ENCODE results near the gene FBXL12. TPM values are rescaled to one million over a fixed set of nuclear protein-coding genes. Genes with fewer than 3 reads are reported as not detected.

The FBXL12 gene, protein sequence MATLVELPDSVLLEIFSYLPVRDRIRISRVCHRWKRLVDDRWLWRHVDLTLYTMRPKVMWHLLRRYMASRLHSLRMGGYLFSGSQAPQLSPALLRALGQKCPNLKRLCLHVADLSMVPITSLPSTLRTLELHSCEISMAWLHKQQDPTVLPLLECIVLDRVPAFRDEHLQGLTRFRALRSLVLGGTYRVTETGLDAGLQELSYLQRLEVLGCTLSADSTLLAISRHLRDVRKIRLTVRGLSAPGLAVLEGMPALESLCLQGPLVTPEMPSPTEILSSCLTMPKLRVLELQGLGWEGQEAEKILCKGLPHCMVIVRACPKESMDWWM
- 10 to 100 TPM; 27.8 to 30.7 TPM for total RNA-seq
- 10 to 100 TPM; 10.8 to 12.4 TPM for polyA plus RNA-seq

GRCh38 chr19:9818734-9819595 is at the start of gene FBXL12:
FBXL12 (minus strand) TSS chr19:9819079; CDS start chr19:9818813, 266 bp downstream.
- Histone ChIP-seq H3K4me3 (ENCODE audit: low read length in 2 of 2) (peak within 1 kb of the TSS; percentile 95), H3K36me3 (ENCODE audit: insufficient read depth, low read length) (no peaks in the 10 kb centered on the region), H3K27ac (ENCODE audit: low read depth, low read length) (peak within 1 kb of the TSS; percentile 92), H3K9me3 (ENCODE audit: control insufficient read depth in 1 of 2, low read length in 2 of 2) (no peaks in the 10 kb centered on the region), H3K4me1 (ENCODE audit: insufficient read depth, low read length) (peaks cover 19% of the 10 kb centered on the region), H3K27me3 (ENCODE audit: insufficient read depth, low read length) (no peaks in the 10 kb centered on the region)
- DNase-seq, result peak; percentile 100
- ChIA-PET POLR2A (ENCODE audit: partially characterized antibody) (interaction anchor here (0.7 to 2.0 kb wide), 10 partner anchors 9 to 1616 kb away, joined by 3 to 25 read pairs (median 6); partner anchors contain the start of genes ODAD3, PIN1, PRKCSH and UBL5), CTCF (ENCODE audit: partially characterized antibody) (no interaction called here)
- Mint-ChIP-seq H3K27me3 (no peaks in the 10 kb centered on the region), H3K36me3 (peaks cover 18 to 24% of the 10 kb centered on the region in 2 donors), H3K4me3 (peak within 1 kb of the TSS; percentile 89 to 95 (median 91)), H3K9me3 (peaks cover 0 to 5% (median 0%) of the 10 kb centered on the region in 8 donors), H3K27ac (peak within 1 kb of the TSS; percentile 86 to 97 (median 96)), H3K4me1 (peaks cover 21 to 40% (median 34%) of the 10 kb centered on the region in 4 donors)
- intact Hi-C loops (cut with micrococcal nuclease), result loop anchor here (1.0 to 5.0 kb wide), 8 partner anchors 8 to 513 kb away; partner anchors contain the start of genes PIN1, RAVER1, UBL5 and ZNF699

DNA sequence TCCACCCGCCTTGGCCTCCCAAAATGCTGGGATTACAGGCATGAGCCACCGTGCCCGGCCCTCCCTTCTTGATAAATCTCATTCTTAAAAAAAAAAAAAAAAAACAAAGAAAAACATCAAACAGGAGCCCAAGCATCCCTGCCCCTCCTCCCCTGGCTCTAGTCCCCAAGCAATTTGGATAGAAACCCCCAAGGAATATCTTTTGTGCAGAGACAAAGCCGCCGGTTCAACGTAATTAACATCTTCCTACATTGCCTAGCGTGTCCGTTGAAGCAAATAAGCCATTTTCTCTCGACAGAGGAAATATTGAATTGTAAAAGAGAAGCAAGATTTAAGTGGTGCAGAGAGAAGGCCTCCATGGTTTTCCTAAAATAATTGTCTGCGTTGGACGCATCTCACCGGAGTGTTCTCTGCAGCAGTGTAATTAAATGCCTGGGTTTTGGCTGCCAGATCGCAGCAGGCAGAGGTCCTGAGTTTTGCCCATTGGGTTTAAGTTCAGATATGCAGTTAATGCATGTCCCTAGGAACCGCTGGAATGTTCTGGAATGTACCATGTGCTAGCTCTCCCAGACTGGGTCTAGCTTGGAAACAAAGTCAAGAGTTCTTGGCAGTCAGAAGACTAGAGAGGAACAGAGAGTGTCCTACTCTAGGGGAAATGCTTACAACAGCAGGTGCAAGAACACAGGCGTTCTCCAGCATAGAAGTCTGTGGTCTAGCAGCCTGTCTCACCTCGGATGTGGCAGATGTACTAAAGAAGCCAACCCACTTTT is 47.0 kb upstream of the FBXL12 start:
- no peaks in the 10 kb centered on the region for H3K36me3 Mint-ChIP-seq
- no peak overlapping the region for H3K27ac ChIP-seq (ENCODE audit: low read depth, low read length)
- ChIA-PET POLR2A (ENCODE audit: partially characterized antibody) (interaction anchor here (1.2 to 2.7 kb wide), 3 partner anchors 8 to 38 kb away, joined by 7 to 9 read pairs (median 9); partner anchors contain the start of genes PIN1 and UBL5), CTCF (ENCODE audit: partially characterized antibody) (interaction anchor here (0.7 kb wide), 1 partner anchor 392 kb away, joined by 3 read pairs; no protein-coding TSS in a partner anchor)
- peaks cover 63% of the 10 kb centered on the region for H3K4me1 ChIP-seq (ENCODE audit: insufficient read depth, low read length)
- peak; percentile 67 to 76 (median 70) for DNase-seq
- H3K27me3 Mint-ChIP-seq, result no peaks in the 10 kb centered on the region
- H3K4me3 Mint-ChIP-seq, result peak overlapping the region in 7 of 8 donors; percentile 45 to 85 (median 77)
- H3K36me3 ChIP-seq (ENCODE audit: insufficient read depth, low read length), result no peaks in the 10 kb centered on the region
- H3K9me3 Mint-ChIP-seq, result no peaks in the 10 kb centered on the region
- intact Hi-C loops (cut with micrococcal nuclease), result loop anchor here (1.0 kb wide), 2 partner anchors 8 to 31 kb away; partner anchors contain the start of gene PIN1
- H3K4me3 ChIP-seq (ENCODE audit: low read length in 2 of 2), result no peak overlapping the region
- peaks cover 33 to 58% (median 46%) of the 10 kb centered on the region in 4 donors for H3K4me1 Mint-ChIP-seq
- no peaks in the 10 kb centered on the region for H3K9me3 ChIP-seq (ENCODE audit: control insufficient read depth in 1 of 2, low read length in 2 of 2)
- H3K27ac Mint-ChIP-seq, result peak overlapping the region; percentile 38 to 95 (median 74)
- H3K27me3 ChIP-seq (ENCODE audit: insufficient read depth, low read length), result no peaks in the 10 kb centered on the region

- H3K27ac Mint-ChIP-seq, result peak overlapping the region; percentile 54 to 95 (median 87)
- CTCF ChIA-PET (ENCODE audit: partially characterized antibody), result no interaction called here
- intact Hi-C loops (cut with micrococcal nuclease), result no loop called here
- Histone ChIP-seq H3K27ac (ENCODE audit: low read depth, low read length) (peak overlapping the region; percentile 29), H3K9me3 (ENCODE audit: control insufficient read depth in 1 of 2, low read length in 2 of 2) (no peaks in the 10 kb centered on the region), H3K4me1 (ENCODE audit: insufficient read depth, low read length) (peaks cover 85% of the 10 kb centered on the region), H3K27me3 (ENCODE audit: insufficient read depth, low read length) (no peaks in the 10 kb centered on the region), H3K4me3 (ENCODE audit: low read length in 2 of 2) (no peak overlapping the region), H3K36me3 (ENCODE audit: insufficient read depth, low read length) (no peaks in the 10 kb centered on the region)
- no peaks in the 10 kb centered on the region for H3K36me3 Mint-ChIP-seq
- no peaks in the 10 kb centered on the region for H3K9me3 Mint-ChIP-seq
- no peaks in the 10 kb centered on the region for H3K27me3 Mint-ChIP-seq
- H3K4me1 Mint-ChIP-seq, result peaks cover 36 to 80% (median 59%) of the 10 kb centered on the region in 4 donors
- peak in 1 of 5 donors; percentile 20 for DNase-seq
- peak overlapping the region; percentile 33 to 79 (median 67) for H3K4me3 Mint-ChIP-seq
- POLR2A ChIA-PET (ENCODE audit: partially characterized antibody), result interaction anchor here (0.6 kb wide), 1 partner anchor 965 kb away, joined by 4 read pairs; no protein-coding TSS in a partner anchor
Measured at GRCh38 chr19:9863759-9864158, 44.9 kb upstream of the FBXL12 start.

DNA sequence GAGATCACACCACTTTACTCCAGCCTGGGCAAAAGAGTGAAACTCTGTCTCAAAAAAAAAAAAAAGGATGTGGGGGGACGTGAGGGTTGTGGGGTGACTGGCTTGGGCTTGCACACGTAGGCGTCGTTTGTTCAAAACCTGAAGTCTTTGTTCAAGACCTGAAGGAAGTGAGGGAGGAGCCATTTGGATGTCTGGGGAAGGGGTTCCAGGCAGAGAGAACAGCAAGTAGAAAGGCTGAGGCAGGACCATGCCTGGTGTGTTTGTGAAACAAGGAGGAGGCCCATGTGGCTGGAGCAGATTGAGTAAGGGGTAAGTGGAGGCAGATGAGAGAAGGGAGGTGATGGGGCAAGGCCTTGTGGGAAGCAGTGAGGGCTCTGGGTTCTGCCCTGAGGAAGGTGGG is 44.1 kb upstream of the FBXL12 start:
- ChIA-PET POLR2A (ENCODE audit: partially characterized antibody) (interaction anchor here (0.8 to 1.0 kb wide), 2 partner anchors 27 to 60 kb away, joined by 3 to 5 read pairs; no protein-coding TSS in a partner anchor), CTCF (ENCODE audit: partially characterized antibody) (interaction anchor here (1.2 kb wide), 1 partner anchor 28 kb away, joined by 3 read pairs; the partner anchor contains the start of gene PIN1)
- Histone ChIP-seq H3K36me3 (ENCODE audit: insufficient read depth, low read length) (no peaks in the 10 kb centered on the region), H3K4me3 (ENCODE audit: low read length in 2 of 2) (no peak overlapping the region), H3K4me1 (ENCODE audit: insufficient read depth, low read length) (peaks cover 92% of the 10 kb centered on the region), H3K27ac (ENCODE audit: low read depth, low read length) (peak overlapping the region; percentile 29), H3K9me3 (ENCODE audit: control insufficient read depth in 1 of 2, low read length in 2 of 2) (no peaks in the 10 kb centered on the region), H3K27me3 (ENCODE audit: insufficient read depth, low read length) (no peaks in the 10 kb centered on the region)
- peaks cover 0 to 2% of the 10 kb centered on the region in 2 donors for H3K36me3 Mint-ChIP-seq
- no peaks in the 10 kb centered on the region for H3K27me3 Mint-ChIP-seq
- intact Hi-C loops (cut with micrococcal nuclease), result no loop called here
- peaks cover 45 to 88% (median 67%) of the 10 kb centered on the region in 4 donors for H3K4me1 Mint-ChIP-seq
- peak in 4 of 5 donors; percentile 27 to 43 (median 34) for DNase-seq
- H3K9me3 Mint-ChIP-seq, result no peaks in the 10 kb centered on the region
- H3K27ac Mint-ChIP-seq, result peak overlapping the region; percentile 54 to 95 (median 87)
- peak overlapping the region; percentile 33 to 79 (median 67) for H3K4me3 Mint-ChIP-seq

- CTCF ChIA-PET (ENCODE audit: partially characterized antibody), result interaction anchor here (0.6 to 0.9 kb wide), 2 partner anchors 52 to 519 kb away, joined by 3 read pairs; partner anchors contain the start of gene TYK2
- Mint-ChIP-seq H3K4me3 (peak overlapping the region in 1 of 8 donors; percentile 74), H3K9me3 (no peaks in the 10 kb centered on the region)
Measured at GRCh38 chr19:9861503-9861902, 42.6 kb upstream of the FBXL12 start.

DNA sequence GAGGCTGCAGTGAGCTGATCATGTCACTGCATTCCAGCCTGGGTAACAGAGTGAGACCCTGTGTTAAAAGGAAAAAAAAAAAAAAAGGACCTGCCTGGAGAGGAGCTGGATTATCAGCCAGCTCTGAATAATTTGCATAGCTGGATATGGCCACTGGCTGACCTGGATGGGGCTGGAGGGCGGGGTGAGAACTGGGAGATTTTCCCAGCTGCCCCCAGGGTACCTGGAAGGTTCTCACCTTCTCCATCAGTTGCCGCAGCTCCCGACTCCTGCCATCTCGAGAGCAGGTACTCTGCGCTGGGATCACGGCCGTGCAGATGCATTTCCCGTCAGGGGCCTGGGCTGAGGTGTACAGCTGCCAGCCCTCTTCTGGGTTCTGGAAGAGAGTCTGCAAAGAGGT is 41.5 kb upstream of the FBXL12 start:
- no peak for DNase-seq
- Mint-ChIP-seq H3K4me1 (peaks cover 51 to 95% (median 69%) of the 10 kb centered on the region in 4 donors), H3K27ac (peak overlapping the region in 2 of 7 donors; percentile 12 to 86), H3K27me3 (no peaks in the 10 kb centered on the region), H3K9me3 (no peaks in the 10 kb centered on the region), H3K36me3 (peaks cover 0 to 4% of the 10 kb centered on the region in 2 donors), H3K4me3 (peak overlapping the region in 2 of 8 donors; percentile 24 to 31)
- CTCF ChIA-PET (ENCODE audit: partially characterized antibody), result interaction anchor here (1.7 kb wide), 1 partner anchor 22 kb away, joined by 5 read pairs; no protein-coding TSS in a partner anchor
- Histone ChIP-seq H3K27me3 (ENCODE audit: insufficient read depth, low read length) (no peaks in the 10 kb centered on the region), H3K27ac (ENCODE audit: low read depth, low read length) (no peak overlapping the region), H3K36me3 (ENCODE audit: insufficient read depth, low read length) (no peaks in the 10 kb centered on the region), H3K4me1 (ENCODE audit: insufficient read depth, low read length) (peaks cover 96% of the 10 kb centered on the region), H3K4me3 (ENCODE audit: low read length in 2 of 2) (no peak overlapping the region), H3K9me3 (ENCODE audit: control insufficient read depth in 1 of 2, low read length in 2 of 2) (no peaks in the 10 kb centered on the region)
- POLR2A ChIA-PET (ENCODE audit: partially characterized antibody), result interaction anchor here (0.7 kb wide), 1 partner anchor 33 kb away, joined by 3 read pairs; no protein-coding TSS in a partner anchor
- intact Hi-C loops (cut with micrococcal nuclease), result no loop called here

More at GRCh38 chr19:9861503-9861902, 42.6 kb upstream of the FBXL12 start:
- Histone ChIP-seq H3K4me1 (ENCODE audit: insufficient read depth, low read length) (peaks cover 97% of the 10 kb centered on the region), H3K9me3 (ENCODE audit: control insufficient read depth in 1 of 2, low read length in 2 of 2) (no peaks in the 10 kb centered on the region), H3K27me3 (ENCODE audit: insufficient read depth, low read length) (no peaks in the 10 kb centered on the region), H3K4me3 (ENCODE audit: low read length in 2 of 2) (no peak overlapping the region), H3K36me3 (ENCODE audit: insufficient read depth, low read length) (no peaks in the 10 kb centered on the region), H3K27ac (ENCODE audit: low read depth, low read length) (no peak overlapping the region)
- POLR2A ChIA-PET (ENCODE audit: partially characterized antibody), result no interaction called here
- DNase-seq, result no peak
- Mint-ChIP-seq H3K27ac (peak overlapping the region in 5 of 7 donors; percentile 29 to 86 (median 61)), H3K27me3 (no peaks in the 10 kb centered on the region), H3K36me3 (peaks cover 0 to 4% of the 10 kb centered on the region in 2 donors), H3K4me1 (peaks cover 55 to 93% (median 72%) of the 10 kb centered on the region in 4 donors)
- intact Hi-C loops (cut with micrococcal nuclease), result no loop called here

Measured in CD4-positive, alpha-beta memory T cell (primary cell).